Measurements from ENCODE around the gene DEFB118. TPM values are rescaled to one million over a fixed set of nuclear protein-coding genes. Genes with fewer than 3 reads are reported as not detected.
"Not testable (repeated sequence)": the region's sequence is repeated elsewhere in the genome, so short reads cannot be mapped to it uniquely, and the experiment has no call there.

Gene DEFB118
- total and polyA plus RNA-seq, 2 experiments from 2014 or later: not detected

DNA sequence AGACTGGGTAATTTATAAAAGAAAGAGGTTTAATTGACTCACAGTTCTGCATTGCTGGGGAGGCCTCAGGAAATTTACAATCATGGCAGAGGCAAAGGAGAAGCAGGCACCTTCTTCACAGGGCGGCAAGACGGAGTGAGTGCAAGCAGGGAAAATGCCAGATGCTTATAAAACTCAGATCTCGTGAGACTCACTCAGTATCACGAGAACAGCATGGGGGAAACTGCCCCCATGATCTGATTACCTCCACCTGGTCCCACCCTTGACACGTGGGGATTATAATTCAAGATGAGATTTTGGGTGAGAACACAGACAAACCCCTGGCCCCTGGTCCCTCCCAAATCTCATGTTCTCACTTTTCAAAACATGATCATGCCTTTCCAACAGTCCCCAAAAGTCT, 4.1 kb upstream of the DEFB118 start:
- H2AFZ ChIP-seq; H4K20me1 ChIP-seq (replicated peaks; ENCODE audit: insufficient read depth); H3K27ac ChIP-seq (ENCODE audit: low read depth); H3K27me3 Mint-ChIP-seq (ENCODE audit: insufficient read depth, low read depth, poor library complexity); H3K4me3 ChIP-seq; H3K27me3 ChIP-seq (ENCODE audit: insufficient read depth); H3K27ac Mint-ChIP-seq; H3F3A ChIP-seq (replicated peaks; ENCODE audit: low read depth); H3K79me2 ChIP-seq (replicated peaks; ENCODE audit: insufficient read depth); H3K4me2 ChIP-seq; H3K4me1 ChIP-seq (ENCODE audit: insufficient read depth); H3K4me3 Mint-ChIP-seq; DNase-seq (ENCODE audit: low spot score); H3K9me2 ChIP-seq (ENCODE audit: insufficient read depth); ATAC-seq; H3K4me1 Mint-ChIP-seq; H3K36me3 ChIP-seq (ENCODE audit: insufficient read depth): not testable (repeated sequence)
- Mint-ChIP-seq H3K36me3 (ENCODE audit: low read depth) (peaks cover 35% of the 10 kb centered on the region), H3K9me3 (peaks cover 94% of the 10 kb centered on the region)

DNA sequence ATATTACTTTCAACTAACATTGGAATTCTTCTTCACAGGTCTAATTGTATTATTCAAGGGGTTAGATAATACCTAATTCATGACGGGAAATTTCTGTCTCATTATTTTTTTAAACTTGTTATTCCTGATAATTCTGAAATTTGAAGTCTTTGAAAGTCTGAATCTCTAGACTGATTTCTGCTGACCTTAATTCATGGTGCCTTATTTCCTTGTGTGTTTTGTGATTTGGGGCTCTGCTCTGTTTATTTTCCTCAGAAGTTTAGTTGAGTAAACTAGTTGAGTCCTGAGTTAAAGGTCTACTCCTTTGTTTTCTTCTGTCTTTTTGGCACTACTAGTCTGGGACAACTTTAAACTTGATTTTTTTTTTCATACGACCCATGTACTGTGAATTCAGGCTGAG, 5.9 kb downstream of the DEFB118 start:
- H3K9me3 Mint-ChIP-seq: peaks cover 100% of the 10 kb centered on the region
- Histone ChIP-seq H3K4me3 (no peak overlapping the region), H3F3A (replicated peaks; ENCODE audit: low read depth) (no peaks in the 10 kb centered on the region), H3K4me1 (ENCODE audit: insufficient read depth) (no peaks in the 10 kb centered on the region), H3K79me2 (replicated peaks; ENCODE audit: insufficient read depth) (no peaks in the 10 kb centered on the region), H3K27me3 (ENCODE audit: insufficient read depth) (no peaks in the 10 kb centered on the region), H3K4me2 (no peak overlapping the region), H3K36me3 (ENCODE audit: insufficient read depth) (peaks cover 6% of the 10 kb centered on the region), H3K27ac (ENCODE audit: low read depth) (no peak overlapping the region), H3K9me2 (ENCODE audit: insufficient read depth) (no peaks in the 10 kb centered on the region), H2AFZ (no peak overlapping the region), H4K20me1 (replicated peaks; ENCODE audit: insufficient read depth) (no peaks in the 10 kb centered on the region)
- no peak for TF ChIP-seq JUNB (IDR thresholded peaks at IDR 0.05; ENCODE audit: unreplicated experiment)
- TF ChIP-seq EZH2 (IDR thresholded peaks at IDR 0.05; ENCODE audit: low read depth, unreplicated experiment): no peak
- no peak for TF ChIP-seq STAT1 (IDR thresholded peaks at IDR 0.05; ENCODE audit: unreplicated experiment)
- TF ChIP-seq ZNF331 (CRISPR knock-in tag; IDR thresholded peaks at IDR 0.05; ENCODE audit: low read depth): no peak
- TF ChIP-seq, protein P1, sequence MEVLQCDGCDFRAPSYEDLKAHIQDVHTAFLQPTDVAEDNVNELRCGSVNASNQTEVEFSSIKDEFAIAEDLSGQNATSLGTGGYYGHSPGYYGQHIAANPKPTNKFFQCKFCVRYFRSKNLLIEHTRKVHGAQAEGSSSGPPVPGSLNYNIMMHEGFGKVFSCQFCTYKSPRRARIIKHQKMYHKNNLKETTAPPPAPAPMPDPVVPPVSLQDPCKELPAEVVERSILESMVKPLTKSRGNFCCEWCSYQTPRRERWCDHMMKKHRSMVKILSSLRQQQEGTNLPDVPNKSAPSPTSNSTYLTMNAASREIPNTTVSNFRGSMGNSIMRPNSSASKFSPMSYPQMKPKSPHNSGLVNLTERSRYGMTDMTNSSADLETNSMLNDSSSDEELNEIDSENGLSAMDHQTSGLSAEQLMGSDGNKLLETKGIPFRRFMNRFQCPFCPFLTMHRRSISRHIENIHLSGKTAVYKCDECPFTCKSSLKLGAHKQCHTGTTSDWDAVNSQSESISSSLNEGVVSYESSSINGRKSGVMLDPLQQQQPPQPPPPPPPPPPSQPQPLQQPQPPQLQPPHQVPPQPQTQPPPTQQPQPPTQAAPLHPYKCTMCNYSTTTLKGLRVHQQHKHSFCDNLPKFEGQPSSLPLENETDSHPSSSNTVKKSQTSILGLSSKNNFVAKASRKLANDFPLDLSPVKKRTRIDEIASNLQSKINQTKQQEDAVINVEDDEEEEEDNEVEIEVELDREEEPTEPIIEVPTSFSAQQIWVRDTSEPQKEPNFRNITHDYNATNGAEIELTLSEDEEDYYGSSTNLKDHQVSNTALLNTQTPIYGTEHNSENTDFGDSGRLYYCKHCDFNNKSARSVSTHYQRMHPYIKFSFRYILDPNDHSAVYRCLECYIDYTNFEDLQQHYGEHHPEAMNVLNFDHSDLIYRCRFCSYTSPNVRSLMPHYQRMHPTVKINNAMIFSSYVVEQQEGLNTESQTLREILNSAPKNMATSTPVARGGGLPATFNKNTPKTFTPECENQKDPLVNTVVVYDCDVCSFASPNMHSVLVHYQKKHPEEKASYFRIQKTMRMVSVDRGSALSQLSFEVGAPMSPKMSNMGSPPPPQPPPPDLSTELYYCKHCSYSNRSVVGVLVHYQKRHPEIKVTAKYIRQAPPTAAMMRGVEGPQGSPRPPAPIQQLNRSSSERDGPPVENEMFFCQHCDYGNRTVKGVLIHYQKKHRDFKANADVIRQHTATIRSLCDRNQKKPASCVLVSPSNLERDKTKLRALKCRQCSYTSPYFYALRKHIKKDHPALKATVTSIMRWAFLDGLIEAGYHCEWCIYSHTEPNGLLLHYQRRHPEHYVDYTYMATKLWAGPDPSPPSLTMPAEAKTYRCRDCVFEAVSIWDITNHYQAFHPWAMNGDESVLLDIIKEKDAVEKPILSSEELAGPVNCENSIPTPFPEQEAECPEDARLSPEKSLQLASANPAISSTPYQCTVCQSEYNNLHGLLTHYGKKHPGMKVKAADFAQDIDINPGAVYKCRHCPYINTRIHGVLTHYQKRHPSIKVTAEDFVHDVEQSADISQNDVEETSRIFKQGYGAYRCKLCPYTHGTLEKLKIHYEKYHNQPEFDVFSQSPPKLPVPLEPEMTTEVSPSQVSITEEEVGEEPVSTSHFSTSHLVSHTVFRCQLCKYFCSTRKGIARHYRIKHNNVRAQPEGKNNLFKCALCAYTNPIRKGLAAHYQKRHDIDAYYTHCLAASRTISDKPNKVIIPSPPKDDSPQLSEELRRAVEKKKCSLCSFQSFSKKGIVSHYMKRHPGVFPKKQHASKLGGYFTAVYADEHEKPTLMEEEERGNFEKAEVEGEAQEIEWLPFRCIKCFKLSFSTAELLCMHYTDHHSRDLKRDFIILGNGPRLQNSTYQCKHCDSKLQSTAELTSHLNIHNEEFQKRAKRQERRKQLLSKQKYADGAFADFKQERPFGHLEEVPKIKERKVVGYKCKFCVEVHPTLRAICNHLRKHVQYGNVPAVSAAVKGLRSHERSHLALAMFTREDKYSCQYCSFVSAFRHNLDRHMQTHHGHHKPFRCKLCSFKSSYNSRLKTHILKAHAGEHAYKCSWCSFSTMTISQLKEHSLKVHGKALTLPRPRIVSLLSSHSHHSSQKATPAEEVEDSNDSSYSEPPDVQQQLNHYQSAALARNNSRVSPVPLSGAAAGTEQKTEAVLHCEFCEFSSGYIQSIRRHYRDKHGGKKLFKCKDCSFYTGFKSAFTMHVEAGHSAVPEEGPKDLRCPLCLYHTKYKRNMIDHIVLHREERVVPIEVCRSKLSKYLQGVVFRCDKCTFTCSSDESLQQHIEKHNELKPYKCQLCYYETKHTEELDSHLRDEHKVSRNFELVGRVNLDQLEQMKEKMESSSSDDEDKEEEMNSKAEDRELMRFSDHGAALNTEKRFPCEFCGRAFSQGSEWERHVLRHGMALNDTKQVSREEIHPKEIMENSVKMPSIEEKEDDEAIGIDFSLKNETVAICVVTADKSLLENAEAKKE (CRISPR knock-in tag; IDR thresholded peaks at IDR 0.05): no peak
- no peak for TF ChIP-seq EZH2phosphoT487 (IDR thresholded peaks at IDR 0.05; ENCODE audit: unreplicated experiment)
- TF ChIP-seq, protein P2, sequence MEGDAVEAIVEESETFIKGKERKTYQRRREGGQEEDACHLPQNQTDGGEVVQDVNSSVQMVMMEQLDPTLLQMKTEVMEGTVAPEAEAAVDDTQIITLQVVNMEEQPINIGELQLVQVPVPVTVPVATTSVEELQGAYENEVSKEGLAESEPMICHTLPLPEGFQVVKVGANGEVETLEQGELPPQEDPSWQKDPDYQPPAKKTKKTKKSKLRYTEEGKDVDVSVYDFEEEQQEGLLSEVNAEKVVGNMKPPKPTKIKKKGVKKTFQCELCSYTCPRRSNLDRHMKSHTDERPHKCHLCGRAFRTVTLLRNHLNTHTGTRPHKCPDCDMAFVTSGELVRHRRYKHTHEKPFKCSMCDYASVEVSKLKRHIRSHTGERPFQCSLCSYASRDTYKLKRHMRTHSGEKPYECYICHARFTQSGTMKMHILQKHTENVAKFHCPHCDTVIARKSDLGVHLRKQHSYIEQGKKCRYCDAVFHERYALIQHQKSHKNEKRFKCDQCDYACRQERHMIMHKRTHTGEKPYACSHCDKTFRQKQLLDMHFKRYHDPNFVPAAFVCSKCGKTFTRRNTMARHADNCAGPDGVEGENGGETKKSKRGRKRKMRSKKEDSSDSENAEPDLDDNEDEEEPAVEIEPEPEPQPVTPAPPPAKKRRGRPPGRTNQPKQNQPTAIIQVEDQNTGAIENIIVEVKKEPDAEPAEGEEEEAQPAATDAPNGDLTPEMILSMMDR (conservative IDR thresholded peaks at IDR 0.05; ENCODE audit: low read depth in 2 of 2): no peak
- TF ChIP-seq, protein P3, sequence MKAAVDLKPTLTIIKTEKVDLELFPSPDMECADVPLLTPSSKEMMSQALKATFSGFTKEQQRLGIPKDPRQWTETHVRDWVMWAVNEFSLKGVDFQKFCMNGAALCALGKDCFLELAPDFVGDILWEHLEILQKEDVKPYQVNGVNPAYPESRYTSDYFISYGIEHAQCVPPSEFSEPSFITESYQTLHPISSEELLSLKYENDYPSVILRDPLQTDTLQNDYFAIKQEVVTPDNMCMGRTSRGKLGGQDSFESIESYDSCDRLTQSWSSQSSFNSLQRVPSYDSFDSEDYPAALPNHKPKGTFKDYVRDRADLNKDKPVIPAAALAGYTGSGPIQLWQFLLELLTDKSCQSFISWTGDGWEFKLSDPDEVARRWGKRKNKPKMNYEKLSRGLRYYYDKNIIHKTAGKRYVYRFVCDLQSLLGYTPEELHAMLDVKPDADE (IDR thresholded peaks at IDR 0.05): no peak
- TF ChIP-seq POLR2AphosphoS5 (IDR thresholded peaks at IDR 0.05; ENCODE audit: low read depth): no peak
- no peak for TF ChIP-seq CREB1 (CRISPR knock-in tag; IDR thresholded peaks at IDR 0.05; ENCODE audit: low read depth)
- no peak for TF ChIP-seq ZNF114 (CRISPR knock-in tag; IDR thresholded peaks at IDR 0.05)
- DNase-seq (ENCODE audit: low spot score) (no peak), ATAC-seq (no peak)
- peaks cover 34% of the 10 kb centered on the region for H3K36me3 Mint-ChIP-seq (ENCODE audit: low read depth)
- no peak overlapping the region for H3K4me3 Mint-ChIP-seq
- H3K4me1 Mint-ChIP-seq: no peaks in the 10 kb centered on the region
- H3K27me3 Mint-ChIP-seq (ENCODE audit: insufficient read depth, low read depth, poor library complexity): peaks cover 4% of the 10 kb centered on the region
- H3K27ac Mint-ChIP-seq: no peak overlapping the region
